ENCODE results near the gene PDE10A.

Gene PDE10A

GRCh38 chr6:165325609-165326008 is 337.4 kb downstream of the PDE10A start:
- no peak for DNase-seq

- DNase-seq, result no peak
These were observed 341.4 kb downstream of the PDE10A start for GRCh38 chr6:165321555-165322145.

DNA sequence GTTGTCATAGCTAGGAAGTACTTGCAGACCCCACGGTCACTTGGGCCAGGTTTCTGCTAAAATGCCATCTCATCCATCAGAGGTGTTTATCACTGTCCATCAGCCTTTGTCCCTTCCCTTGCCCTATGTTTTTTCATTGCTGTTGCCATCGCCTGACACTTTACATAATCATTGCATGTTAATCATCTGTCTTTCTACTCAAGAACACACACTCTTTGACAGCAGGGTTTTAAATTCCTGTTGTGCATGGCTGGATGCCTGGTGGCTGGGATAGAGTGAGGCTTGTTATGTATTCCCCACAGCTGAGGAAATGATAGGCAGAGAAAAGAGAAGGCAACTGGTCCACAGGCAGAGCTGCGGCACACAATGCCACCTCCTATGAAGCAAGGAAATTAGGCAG is 341.9 kb downstream of the PDE10A start:
- DNase-seq, result peak in 1 of 2 experiments; percentile 1

DNA sequence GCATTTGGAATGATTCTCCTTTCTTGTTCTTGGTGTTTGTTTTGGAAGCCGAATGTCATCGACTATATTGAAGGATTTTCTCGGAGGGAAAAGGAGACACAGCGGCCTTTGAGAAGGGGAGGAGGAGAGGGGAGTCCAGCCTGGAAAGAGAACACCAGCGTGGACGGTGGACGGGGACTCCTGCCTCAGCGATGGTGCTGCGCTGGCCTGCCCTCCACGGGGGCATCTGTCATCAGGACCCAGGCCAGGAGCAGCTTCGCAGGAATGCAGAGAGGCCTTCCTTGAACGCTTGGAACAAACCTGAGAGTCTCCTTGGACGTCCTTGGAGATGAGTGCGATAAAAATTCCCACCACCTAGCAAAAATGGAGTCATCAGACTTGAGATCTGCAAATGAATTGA is 345.3 kb downstream of the PDE10A start:
- no peak for DNase-seq

- DNase-seq, result peak; percentile 71 to 79
These were observed 353.9 kb downstream of the PDE10A start, which contains the start of gene C6orf118 for GRCh38 chr6:165308926-165309731. TSS of gene C6orf118 (minus strand) at chr6:165309605. CDS start at chr6:165309586, 19 bp downstream.

DNA sequence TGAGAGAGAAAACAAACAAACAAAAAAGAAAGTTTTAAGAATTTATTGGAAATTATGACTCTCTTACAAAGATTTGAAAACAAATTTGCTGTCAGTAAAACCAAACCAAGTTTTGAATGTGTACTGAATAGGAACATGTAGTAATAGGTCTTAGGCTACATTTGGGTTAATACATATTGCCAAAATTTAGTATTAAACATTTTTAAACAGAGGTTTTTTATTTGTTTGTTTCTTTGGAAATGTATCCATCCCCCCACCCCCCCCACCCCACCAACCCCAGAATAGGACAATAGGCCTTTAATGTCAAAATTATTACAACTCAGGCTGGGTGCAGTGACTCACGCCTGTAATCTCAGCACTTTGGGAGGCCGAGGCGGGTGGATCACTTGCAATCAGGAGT is 356.1 kb downstream of the PDE10A start:
- DNase-seq, result no peak

GRCh38 chr6:165301372-165302246 is 361.4 kb downstream of the PDE10A start:
- no peak for DNase-seq

DNA sequence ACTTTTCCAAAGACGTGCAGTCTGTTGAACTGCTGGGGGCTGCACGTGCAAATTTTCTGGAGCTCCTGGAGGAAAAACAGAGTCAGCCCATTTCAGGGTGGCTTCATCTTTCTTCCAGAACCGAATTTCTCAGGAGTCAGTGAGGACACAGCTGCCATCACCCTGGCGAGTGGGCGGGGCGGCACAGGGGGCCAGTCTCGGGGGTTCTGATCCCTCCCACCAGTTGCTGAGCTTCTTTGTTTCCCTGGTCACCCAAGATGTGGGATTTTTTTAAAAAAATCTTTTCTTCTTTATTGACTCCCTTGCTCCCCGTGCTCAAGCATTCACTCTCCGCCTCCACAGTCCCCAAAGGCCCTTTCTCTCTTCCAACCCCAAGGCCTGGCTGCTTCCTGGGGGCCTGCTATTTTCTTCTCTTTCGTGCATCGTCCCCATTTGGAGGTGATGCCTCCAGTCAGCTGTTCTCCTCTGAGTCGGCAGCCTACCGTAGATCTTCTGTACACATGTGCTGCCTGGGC is 362.6 kb downstream of the PDE10A start:
- no peak for DNase-seq

DNA sequence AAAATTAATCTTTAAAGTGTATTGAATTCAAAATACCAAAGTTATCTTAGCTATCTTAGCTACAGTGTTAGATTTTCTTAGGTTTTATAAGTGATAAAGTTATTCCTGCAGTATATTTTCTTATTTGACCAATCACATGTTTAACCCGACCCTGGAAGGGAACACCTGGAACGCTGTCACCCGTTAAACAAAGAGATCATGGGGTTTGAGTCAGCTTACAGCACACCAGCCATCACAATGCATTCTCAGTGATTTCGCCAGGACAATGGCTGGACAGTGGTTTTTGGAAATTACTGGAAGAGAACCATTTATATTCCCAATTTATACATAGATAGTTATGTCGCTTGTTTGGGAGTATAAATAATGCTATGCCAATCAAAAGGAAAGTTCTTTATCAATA is 364.2 kb downstream of the PDE10A start:
- no peak for DNase-seq

- no peak for DNase-seq
These were observed 364.6 kb downstream of the PDE10A start for GRCh38 chr6:165298402-165298801.

- DNase-seq, result no peak
These were observed 370.4 kb downstream of the PDE10A start for GRCh38 chr6:165292657-165293056.
